DOHH2 (cell line): ENCODE results near the gene CSRNP3.

Experiments
- H3F3A ChIP-seq: fragments of 200-600 bp; sonication (generic), shearing (Covaris generic); 2 replicates; pipeline ENCODE4 v1.6.0; 2016; ENCODE audit warnings: antibody characterized with exemption, mild to moderate bottlenecking; ENCODE audit not compliant: control insufficient read depth, insufficient read depth
- H3K27ac ChIP-seq: fragments of 200-600 bp; sonication (generic); 2 replicates; pipeline ENCODE4 v1.5.1; 2014; ENCODE audit warnings: low read depth, mild to moderate bottlenecking, low read length, moderate library complexity
- H3K27me3 ChIP-seq: fragments of 200-600 bp; sonication (generic); 2 replicates; pipeline ENCODE4 v1.6.1; 2014; ENCODE audit warnings: mild to moderate bottlenecking, low read length, mixed read lengths; ENCODE audit not compliant: control insufficient read depth
- H3K36me3 ChIP-seq: fragments of 200-600 bp; sonication (generic); 2 replicates; pipeline ENCODE4 v1.6.1; 2014; ENCODE audit warnings: mild to moderate bottlenecking, low read length, moderate library complexity, mixed read lengths; ENCODE audit not compliant: control insufficient read depth
- H3K4me1 ChIP-seq: fragments of 200-600 bp; sonication (generic); 2 replicates; pipeline ENCODE4 v1.6.1; 2014; ENCODE audit warnings: mild to moderate bottlenecking, low read length, mixed read lengths; ENCODE audit not compliant: control insufficient read depth
- H3K4me2 ChIP-seq: fragments of 200-600 bp; sonication (generic); 2 replicates; pipeline ENCODE4 v1.6.0; 2014; ENCODE audit warnings: mild to moderate bottlenecking, low read length, moderate library complexity
- H3K4me3 ChIP-seq: fragments of 200-600 bp; sonication (generic); 2 replicates; pipeline ENCODE4 v1.5.1; 2014; ENCODE audit warnings: mild to moderate bottlenecking, low read length, mixed read lengths
- H3K79me2 ChIP-seq: fragments of 200-600 bp; sonication (generic); 2 replicates; pipeline ENCODE4 v1.6.1; 2014; ENCODE audit warnings: mild to moderate bottlenecking, low read length, mixed read lengths; ENCODE audit not compliant: control insufficient read depth
- H3K9me2 ChIP-seq: fragments of 200-600 bp; sonication (generic); replicated peaks from 2 replicates; pipeline ENCODE4 v1.6.1; 2014; ENCODE audit warnings: mild to moderate bottlenecking, low read length, mixed read lengths; ENCODE audit not compliant: control insufficient read depth
- H3K9me3 ChIP-seq: fragments of 200-600 bp; sonication (generic); 2 replicates; pipeline ENCODE4 v1.6.1; 2014; ENCODE audit warnings: antibody characterized with exemption, low read length, mixed read lengths; ENCODE audit not compliant: control insufficient read depth, insufficient read depth
- H4K20me1 ChIP-seq: fragments of 200-600 bp; sonication (generic); 2 replicates; pipeline ENCODE4 v1.6.0; 2014; ENCODE audit warnings: low read depth, mild to moderate bottlenecking, antibody characterized with exemption, low read length, moderate library complexity; ENCODE audit not compliant: control insufficient read depth, insufficient read depth
- CTCF ChIP-seq: fragments of 200-600 bp; sonication (generic); IDR thresholded peaks from one replicate; pipeline ENCODE4 v1.5.1; 2014; ENCODE audit warnings: antibody characterized with exemption, mild to moderate bottlenecking, low read depth, low read length; ENCODE audit not compliant: poor library complexity, severe bottlenecking
- EZH2phosphoT487 ChIP-seq: fragments of 200-600 bp; sonication (generic); IDR thresholded peaks from 2 replicates; pipeline ENCODE4 v1.6.1; 2017; ENCODE audit warnings: borderline replicate concordance, mild to moderate bottlenecking, antibody characterized with exemption, low read length, moderate library complexity, mixed read lengths

Gene CSRNP3

GRCh38 chr2:165508927-165509326 lies 39.4 kb downstream of the CSRNP3 start:
- Histone ChIP-seq H3K4me3 (no peak overlapping the region), H3K4me2 (no peak overlapping the region), H3K79me2 (no peaks in the 10 kb centered on the region), H3F3A (no peaks in the 10 kb centered on the region), H3K9me2 (no peaks in the 10 kb centered on the region), H3K27me3 (no peaks in the 10 kb centered on the region), H3K9me3 (no peaks in the 10 kb centered on the region), H3K36me3 (no peaks in the 10 kb centered on the region), H3K4me1 (no peaks in the 10 kb centered on the region), H4K20me1 (no peaks in the 10 kb centered on the region), H3K27ac (no peak overlapping the region)
- TF ChIP-seq EZH2phosphoT487 (no peak), CTCF (no peak)

- H4K20me1 ChIP-seq, result no peaks in the 10 kb centered on the region
- TF ChIP-seq CTCF (no peak), EZH2phosphoT487 (no peak)
- H3K4me2 ChIP-seq, result no peak overlapping the region
- no peaks in the 10 kb centered on the region for H3K9me3 ChIP-seq
- no peaks in the 10 kb centered on the region for H3F3A ChIP-seq
- no peaks in the 10 kb centered on the region for H3K9me2 ChIP-seq
- no peaks in the 10 kb centered on the region for H3K4me1 ChIP-seq
- H3K27ac ChIP-seq, result no peak overlapping the region
- no peak overlapping the region for H3K4me3 ChIP-seq
- H3K79me2 ChIP-seq, result no peaks in the 10 kb centered on the region
- H3K36me3 ChIP-seq, result no peaks in the 10 kb centered on the region
- no peaks in the 10 kb centered on the region for H3K27me3 ChIP-seq
Observed at GRCh38 chr2:165513479-165513878, 44.0 kb downstream of the CSRNP3 start.

GRCh38 chr2:165518611-165519010 lies 49.1 kb downstream of the CSRNP3 start:
- Histone ChIP-seq H4K20me1 (no peaks in the 10 kb centered on the region), H3K27ac (no peak overlapping the region), H3K9me2 (no peaks in the 10 kb centered on the region), H3K79me2 (no peaks in the 10 kb centered on the region), H3F3A (no peaks in the 10 kb centered on the region), H3K4me2 (no peak overlapping the region), H3K4me1 (no peaks in the 10 kb centered on the region), H3K4me3 (no peak overlapping the region), H3K27me3 (no peaks in the 10 kb centered on the region), H3K9me3 (no peaks in the 10 kb centered on the region), H3K36me3 (no peaks in the 10 kb centered on the region)
- TF ChIP-seq EZH2phosphoT487 (no peak), CTCF (no peak)

GRCh38 chr2:165522719-165523118 lies 53.2 kb downstream of the CSRNP3 start:
- Histone ChIP-seq H3K4me2 (no peak overlapping the region), H3F3A (no peaks in the 10 kb centered on the region), H3K79me2 (no peaks in the 10 kb centered on the region), H3K9me2 (no peaks in the 10 kb centered on the region), H3K27ac (no peak overlapping the region), H3K36me3 (no peaks in the 10 kb centered on the region), H3K4me3 (no peak overlapping the region), H3K27me3 (no peaks in the 10 kb centered on the region), H3K4me1 (peaks cover 3% of the 10 kb centered on the region; the same call in 1 of the 2 replicates), H4K20me1 (no peaks in the 10 kb centered on the region), H3K9me3 (no peaks in the 10 kb centered on the region)
- TF ChIP-seq EZH2phosphoT487, result no peak
- no peak for TF ChIP-seq CTCF
